Endothelial cell of umbilical vein (primary cell): ENCODE data around the gene REEP1. TPM values are rescaled to one million over a fixed set of nuclear protein-coding genes. Genes with fewer than 3 reads are reported as not detected.

Experiments used
- BruUV-seq: library from RNA; stranded (reverse); fragments of 400-500 nt; replicated peaks from 2 replicates; lab custom pipeline; 2021; lab: Mats Ljungman, UMichigan
- CTCF ChIA-PET: fragments of 300-600, 350-600 bp; sonication (Branson Sonifier 250); formaldehyde crosslinking; loops from one replicate; lab custom pipeline; 2021; ENCODE audit warnings: antibody characterized with exemption, inconsistent platforms; lab: Charles Lee
- POLR2A ChIA-PET: fragments of 300-600, 350-600 bp; sonication (Branson Sonifier 250); formaldehyde crosslinking; loops from one replicate; lab custom pipeline; 2021; ENCODE audit warnings: antibody characterized with exemption, inconsistent platforms; lab: Charles Lee
- DNase-seq: peaks from one replicate; pipeline ENCODE4 v3.0.0-alpha.2; 2011; ENCODE audit warnings: low read depth, low spot score
- FAIRE-seq: peaks from 2 replicates; lab custom pipeline; 2011; peaks lifted over from hg19 to GRCh38; lab: Jason Lieb, UNC
- H2AFZ ChIP-seq: 2 replicates; pipeline ENCODE4 v1.6.0; 2012; ENCODE audit warnings: low read depth, low read length, control low read depth, inconsistent platforms
- H3K27ac ChIP-seq: 2 replicates; pipeline ENCODE4 v1.5.1; 2011; ENCODE audit warnings: low read depth, mild to moderate bottlenecking, control low read depth, low read length, moderate library complexity; ENCODE audit not compliant: insufficient read depth
- H3K27me3 ChIP-seq, 2 experiments: 2 replicates each; pipeline versions ENCODE4 v1.6.0 to v1.6.1; 2011; ENCODE audit warnings: low read length in 2 of 2, mixed read lengths in 1 of 2; ENCODE audit not compliant: control insufficient read depth in 2 of 2, insufficient read depth in 2 of 2
- H3K36me3 ChIP-seq, 2 experiments: 2 replicates in 1 of 2; 3 replicates in 1 of 2; pipeline ENCODE4 v1.5.1; 2011; ENCODE audit warnings: low read length in 2 of 2, mild to moderate bottlenecking in 1 of 2, moderate library complexity in 1 of 2; ENCODE audit not compliant: control insufficient read depth in 2 of 2, insufficient read depth in 2 of 2; ENCODE audit errors: extremely low read depth in 1 of 2
- H3K4me1 ChIP-seq: 3 replicates; pipeline ENCODE4 v1.5.1; 2011; ENCODE audit warnings: mild to moderate bottlenecking, low read length; ENCODE audit not compliant: control insufficient read depth, insufficient read depth; ENCODE audit errors: extremely low read depth
- H3K4me2 ChIP-seq: 2 replicates; pipeline ENCODE4 v1.6.1; 2011; ENCODE audit warnings: low read length, control low read depth, mixed read lengths; ENCODE audit not compliant: insufficient read depth
- H3K4me3 ChIP-seq, 3 experiments: fragments of 200-600 bp in 1 of 3; sonication (generic), shearing (Covaris generic) in 1 of 3; replicated peaks in 1 of 3; 2 replicates each; pipeline ENCODE4 v1.5.1; 2011 to 2016; ENCODE audit warnings: control low read depth in 3 of 3, low read length in 3 of 3, mild to moderate bottlenecking in 2 of 3, inconsistent platforms in 1 of 3, low read depth in 1 of 3, moderate library complexity in 1 of 3; ENCODE audit not compliant: insufficient read depth in 1 of 3
- H3K79me2 ChIP-seq: 2 replicates; pipeline ENCODE4 v1.6.0; 2012; ENCODE audit warnings: low read length, inconsistent platforms; ENCODE audit not compliant: control insufficient read depth, insufficient read depth
- H3K9ac ChIP-seq: replicated peaks from 2 replicates; pipeline ENCODE3; 2011; ENCODE audit warnings: low read length, control low read depth; ENCODE audit not compliant: insufficient read depth; ENCODE audit errors: extremely low read depth
- H3K9me1 ChIP-seq: replicated peaks from 3 replicates; pipeline ENCODE4 v1.6.0; 2011; ENCODE audit warnings: mild to moderate bottlenecking, low read length; ENCODE audit not compliant: control insufficient read depth, insufficient read depth; ENCODE audit errors: extremely low read depth
- H3K9me3 ChIP-seq: replicated peaks from 2 replicates; pipeline ENCODE4 v1.5.1; 2012; ENCODE audit warnings: low read length, inconsistent platforms; ENCODE audit not compliant: control insufficient read depth, insufficient read depth
- H4K20me1 ChIP-seq: replicated peaks from 2 replicates; pipeline ENCODE3; 2011; ENCODE audit warnings: mild to moderate bottlenecking, low read length; ENCODE audit not compliant: control insufficient read depth, insufficient read depth; ENCODE audit errors: extremely low read depth
- EZH2 ChIP-seq: IDR thresholded peaks from 2 replicates; pipeline ENCODE4 v1.6.1; 2012; ENCODE audit warnings: borderline replicate concordance, low read depth, mild to moderate bottlenecking, moderate library complexity, low read length, inconsistent platforms; ENCODE audit not compliant: severe bottlenecking
- FOS ChIP-seq: IDR thresholded peaks from 2 replicates; pipeline ENCODE4 v1.6.1; 2011; ENCODE audit warnings: mild to moderate bottlenecking, low read length, moderate library complexity, borderline replicate concordance; ENCODE audit not compliant: insufficient read depth
- GATA2 ChIP-seq: IDR thresholded peaks from 2 replicates; pipeline ENCODE4 v1.7.0; 2011; ENCODE audit warnings: low read depth, mild to moderate bottlenecking, moderate library complexity, mixed read lengths, low read length; ENCODE audit not compliant: insufficient read length, insufficient read depth
- JUN ChIP-seq: IDR thresholded peaks from 2 replicates; pipeline ENCODE4 v1.6.1; 2011; ENCODE audit warnings: borderline replicate concordance, low read depth; ENCODE audit not compliant: insufficient read length, insufficient read depth
- MYC ChIP-seq: IDR thresholded peaks from one replicate; pipeline ENCODE4 v1.6.1; 2011; ENCODE audit warnings: mild to moderate bottlenecking, low read depth, low read length
- POLR2A ChIP-seq: IDR thresholded peaks from 2 replicates; pipeline ENCODE4 v1.6.1; 2012; ENCODE audit warnings: low read depth, mild to moderate bottlenecking, control low read depth, low read length
- POLR2AphosphoS5 ChIP-seq: IDR thresholded peaks from 2 replicates; pipeline ENCODE4 v1.6.1; 2012; ENCODE audit warnings: low read depth, mild to moderate bottlenecking, control low read depth, low read length, moderate library complexity; ENCODE audit not compliant: insufficient read depth
- dilution Hi-C: fragments of 300-500 bp; cut with MboI; formaldehyde crosslinking; loops from one replicate; pipeline ENCODE4 v1.15.0; 2019; ENCODE audit warnings: low sequenced_read_pairs; ENCODE audit not compliant: extremely low pct_ligation_motif_present
- intact Hi-C: fragments of 100-400 bp; cut with micrococcal nuclease; formaldehyde crosslinking; loops from one replicate; pipeline ENCODE4 v1.10.0; 2022
- polyA plus RNA-seq, 4 experiments: library from polyadenylated mRNA; depleted of rRNA in 3 of 4; stranded (reverse) in 3 of 4; unstranded in 1 of 4; fragments of >200 nt; gene quantifications; 2 replicates each; pipeline versions ENCODE4 v1.2.1 to v1.2.3, GENCODE V29; 2011 to 2012; ENCODE audit warnings: missing spikeins in 1 of 4
- total RNA-seq: library from RNA; stranded (reverse); gene quantifications from 2 replicates; pipeline ENCODE4 v1.2.3, GENCODE V29; 2021
- TF ChIP-seq, protein P1 (sequence below), 2 donors: IDR thresholded peaks; 1 replicate in 1 of 2; 2 replicates in 1 of 2; pipeline ENCODE4 v1.5.1; 2011; ENCODE audit warnings: low read length in 2 of 2, mild to moderate bottlenecking in 2 of 2, moderate library complexity in 2 of 2, control low read depth in 1 of 2, inconsistent platforms in 1 of 2, low read depth in 1 of 2; ENCODE audit not compliant: insufficient read depth in 1 of 2; ENCODE audit errors: extremely low read depth in 1 of 2
- TF ChIP-seq, protein P2 (sequence below): IDR thresholded peaks from 2 replicates; pipeline ENCODE4 v1.6.1; 2011; ENCODE audit not compliant: insufficient read depth, insufficient read length

The REEP1 gene
- total and polyA plus RNA-seq, 2 donors (not counting 3 experiments of a cell fraction or from before 2014, with no cell fraction given) = 0.11 to 0.53 TPM

DNA sequence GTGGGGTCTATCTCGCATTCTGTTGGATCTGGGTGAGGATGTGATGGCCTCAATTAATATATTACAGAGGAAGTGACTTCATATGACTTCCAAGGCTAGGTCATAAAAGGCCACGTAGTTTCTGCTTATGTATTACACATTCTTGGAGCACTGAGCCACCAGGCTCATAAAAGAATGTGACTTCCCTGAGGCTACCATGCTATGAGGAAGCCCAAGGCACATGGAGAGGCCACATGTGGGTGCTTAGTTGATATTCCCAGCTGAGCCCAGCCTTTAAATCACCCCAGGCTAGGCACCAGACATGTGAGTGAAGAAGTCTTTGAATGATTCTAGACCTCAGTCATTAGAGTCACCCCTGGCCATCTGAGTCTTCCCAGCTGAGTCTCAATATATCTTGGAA lies 13.3 kb upstream of the REEP1 start:
- Histone ChIP-seq H3K4me3 (no peak overlapping the region), H3K9ac (no peak overlapping the region), H3K9me1 (no peaks in the 10 kb centered on the region), H3K27me3 (peaks cover 2 to 3% of the 10 kb centered on the region in 2 experiments), H2AFZ (no peak overlapping the region), H4K20me1 (no peaks in the 10 kb centered on the region), H3K27ac (no peak overlapping the region), H3K4me1 (no peaks in the 10 kb centered on the region), H3K79me2 (no peaks in the 10 kb centered on the region), H3K36me3 (no peaks in the 10 kb centered on the region), H3K9me3 (no peaks in the 10 kb centered on the region), H3K4me2 (no peak overlapping the region)
- dilution Hi-C loops = no loop called here
- no TSS peak for BruUV-seq
- no peak for DNase-seq
- CTCF ChIA-PET = interaction anchor here (1.7 kb wide), 1 partner anchor 130 kb away, joined by 3 read pairs; no protein-coding TSS in a partner anchor
- TF ChIP-seq MYC = no peak
- no peak for TF ChIP-seq POLR2AphosphoS5
- no peak for TF ChIP-seq GATA2
- no peak for TF ChIP-seq POLR2A
- TF ChIP-seq, protein P1, sequence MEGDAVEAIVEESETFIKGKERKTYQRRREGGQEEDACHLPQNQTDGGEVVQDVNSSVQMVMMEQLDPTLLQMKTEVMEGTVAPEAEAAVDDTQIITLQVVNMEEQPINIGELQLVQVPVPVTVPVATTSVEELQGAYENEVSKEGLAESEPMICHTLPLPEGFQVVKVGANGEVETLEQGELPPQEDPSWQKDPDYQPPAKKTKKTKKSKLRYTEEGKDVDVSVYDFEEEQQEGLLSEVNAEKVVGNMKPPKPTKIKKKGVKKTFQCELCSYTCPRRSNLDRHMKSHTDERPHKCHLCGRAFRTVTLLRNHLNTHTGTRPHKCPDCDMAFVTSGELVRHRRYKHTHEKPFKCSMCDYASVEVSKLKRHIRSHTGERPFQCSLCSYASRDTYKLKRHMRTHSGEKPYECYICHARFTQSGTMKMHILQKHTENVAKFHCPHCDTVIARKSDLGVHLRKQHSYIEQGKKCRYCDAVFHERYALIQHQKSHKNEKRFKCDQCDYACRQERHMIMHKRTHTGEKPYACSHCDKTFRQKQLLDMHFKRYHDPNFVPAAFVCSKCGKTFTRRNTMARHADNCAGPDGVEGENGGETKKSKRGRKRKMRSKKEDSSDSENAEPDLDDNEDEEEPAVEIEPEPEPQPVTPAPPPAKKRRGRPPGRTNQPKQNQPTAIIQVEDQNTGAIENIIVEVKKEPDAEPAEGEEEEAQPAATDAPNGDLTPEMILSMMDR (IDR thresholded peaks at IDR 0.05; ENCODE audit: extremely low read depth in 1 of 2, insufficient read depth in 1 of 2, low read depth in 1 of 2, low read length in 2 of 2) = no peak
- TF ChIP-seq EZH2 = no peak
- no peak for TF ChIP-seq FOS
- no peak for TF ChIP-seq JUN
- TF ChIP-seq, protein P2, sequence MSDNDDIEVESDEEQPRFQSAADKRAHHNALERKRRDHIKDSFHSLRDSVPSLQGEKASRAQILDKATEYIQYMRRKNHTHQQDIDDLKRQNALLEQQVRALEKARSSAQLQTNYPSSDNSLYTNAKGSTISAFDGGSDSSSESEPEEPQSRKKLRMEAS = no peak
- FAIRE-seq = no peak
- intact Hi-C loops = no loop called here
- POLR2A ChIA-PET = no interaction called here
